NB4 (cell line): ENCODE data around the gene TNNI3K.

Source experiments
- CTCF ChIP-seq: IDR thresholded peaks from one replicate; pipeline ENCODE4 v1.5.1; 2012; ENCODE audit warnings: low read depth, low read length
- POLR2A ChIP-seq: IDR thresholded peaks from 2 replicates; pipeline ENCODE4 v1.6.1; 2011; ENCODE audit warnings: mild to moderate bottlenecking; ENCODE audit not compliant: insufficient read length; ENCODE audit errors: extremely low read depth

- TF ChIP-seq CTCF (no peak), POLR2A (no peak)
These were observed 269.8 kb downstream of the TNNI3K start for GRCh38 chr1:74504933-74505512.
